CD14-positive monocyte (primary cell): ENCODE data around the gene OR10G3. TPM values are rescaled to one million over a fixed set of nuclear protein-coding genes. Genes with fewer than 3 reads are reported as not detected.
A peak's percentile ranks its signal among the peaks of the same experiment; 100 is the strongest.

Source experiments
- DNase-seq, 3 donors: peaks; one replicate each; pipeline ENCODE4 v3.0.0-alpha.2; 2011 to 2022
- H2AFZ ChIP-seq: 2 replicates; pipeline ENCODE4 v1.6.0; 2012; ENCODE audit warnings: mild to moderate bottlenecking, low read depth, low read length, inconsistent platforms; ENCODE audit not compliant: insufficient read depth, poor library complexity, severe bottlenecking
- H3K27ac ChIP-seq, 2 donors: 1 replicate in 1 of 2; 2 replicates in 1 of 2; pipeline ENCODE4 v1.5.1; 2012 to 2013; ENCODE audit warnings: low read length in 2 of 2, control low read depth in 1 of 2, inconsistent platforms in 1 of 2, low read depth in 1 of 2, mild to moderate bottlenecking in 1 of 2
- H3K27me3 ChIP-seq, 2 donors: one replicate each; pipeline versions ENCODE4 v1.6.0 to v1.6.1; 2011 to 2013; ENCODE audit warnings: low read length in 2 of 2; ENCODE audit not compliant: control insufficient read depth in 2 of 2, insufficient read depth in 2 of 2
- H3K36me3 ChIP-seq, 2 donors: replicated peaks in 1 of 2; 1 replicate in 1 of 2; 2 replicates in 1 of 2; pipeline versions ENCODE4 v1.5.1 to v1.6.1; 2012 to 2013; ENCODE audit warnings: low read length in 2 of 2, control low read depth in 1 of 2, inconsistent platforms in 1 of 2, mild to moderate bottlenecking in 1 of 2; ENCODE audit not compliant: insufficient read depth in 2 of 2, control insufficient read depth in 1 of 2
- H3K4me1 ChIP-seq, 2 donors: 1 replicate in 1 of 2; 2 replicates in 1 of 2; pipeline versions ENCODE4 v1.5.1 to v1.6.1; 2012 to 2013; ENCODE audit warnings: low read length in 2 of 2, control low read depth in 1 of 2, inconsistent platforms in 1 of 2, mild to moderate bottlenecking in 1 of 2, moderate library complexity in 1 of 2; ENCODE audit not compliant: insufficient read depth in 2 of 2, control insufficient read depth in 1 of 2
- H3K4me2 ChIP-seq: replicated peaks from 2 replicates; pipeline ENCODE3; 2012; ENCODE audit warnings: low read length, moderate library complexity, mild to moderate bottlenecking; ENCODE audit not compliant: poor library complexity, severe bottlenecking; ENCODE audit errors: extremely low read depth
- H3K4me3 ChIP-seq, 3 experiments: fragments of 200-600 bp in 1 of 3; sonication (generic) in 1 of 3; replicated peaks in 1 of 3; 1 replicate in 2 of 3; 2 replicates in 1 of 3; pipeline ENCODE4 v1.5.1; 2011 to 2013; ENCODE audit warnings: low read length in 3 of 3, mild to moderate bottlenecking in 3 of 3, control low read depth in 2 of 3, low read depth in 2 of 3, inconsistent platforms in 1 of 3, moderate library complexity in 1 of 3
- H3K79me2 ChIP-seq: 2 replicates; pipeline ENCODE4 v1.6.0; 2012; ENCODE audit warnings: mild to moderate bottlenecking, control low read depth, inconsistent platforms, low read length, moderate library complexity; ENCODE audit not compliant: insufficient read depth
- H3K9ac ChIP-seq: 2 replicates; pipeline ENCODE4 v1.6.0; 2017; ENCODE audit warnings: low read length, mild to moderate bottlenecking; ENCODE audit not compliant: insufficient read depth, poor library complexity, severe bottlenecking
- H3K9me3 ChIP-seq, 2 donors: replicated peaks in 1 of 2; 1 replicate in 1 of 2; 2 replicates in 1 of 2; pipeline versions ENCODE4 v1.5.1 to v1.6.1; 2012 to 2013; ENCODE audit warnings: low read length in 2 of 2, control low read depth in 1 of 2; ENCODE audit not compliant: control insufficient read depth in 1 of 2, insufficient read depth in 1 of 2
- H4K20me1 ChIP-seq: 2 replicates; pipeline ENCODE4 v1.6.0; 2012; ENCODE audit warnings: mild to moderate bottlenecking, low read length, control low read depth, moderate library complexity; ENCODE audit not compliant: insufficient read depth
- H3K27ac Mint-ChIP-seq, 7 donors: one replicate each; pipeline ENCODE4 v1.8.0; 2020; ENCODE audit warnings: mild to moderate bottlenecking in 7 of 7, mixed read lengths in 7 of 7, moderate library complexity in 6 of 7, inconsistent platforms in 2 of 7
- H3K27me3 Mint-ChIP-seq, 3 donors: one replicate each; pipeline ENCODE4 v1.8.0; 2021 to 2022; ENCODE audit warnings: low read depth in 3 of 3, mild to moderate bottlenecking in 3 of 3, mixed read lengths in 3 of 3, moderate library complexity in 3 of 3, inconsistent platforms in 1 of 3
- H3K36me3 Mint-ChIP-seq, 2 donors: one replicate each; pipeline ENCODE4 v1.8.0; 2020; ENCODE audit warnings: mixed read lengths in 2 of 2, inconsistent platforms in 1 of 2, mild to moderate bottlenecking in 1 of 2
- H3K4me1 Mint-ChIP-seq: one replicate; pipeline ENCODE4 v1.8.0; 2020; ENCODE audit warnings: mild to moderate bottlenecking, mixed read lengths
- H3K4me3 Mint-ChIP-seq, 2 donors: one replicate each; pipeline ENCODE4 v1.8.0; 2020; ENCODE audit warnings: mild to moderate bottlenecking in 2 of 2, mixed read lengths in 2 of 2, moderate library complexity in 1 of 2
- H3K9me3 Mint-ChIP-seq, 7 donors: one replicate each; pipeline ENCODE4 v1.8.0; 2020 to 2022; ENCODE audit warnings: mixed read lengths in 7 of 7, mild to moderate bottlenecking in 6 of 7, moderate library complexity in 6 of 7, inconsistent platforms in 2 of 7
- CTCF ChIP-seq: fragments of 200-600 bp; IDR thresholded peaks from one replicate; pipeline ENCODE4 v1.8.0; 2022; ENCODE audit warnings: antibody characterized with exemption, mild to moderate bottlenecking
- WGBS: methylation state at CpG from one replicate; pipeline ENCODE4 v1.1.5; 2013; ENCODE audit warnings: missing lambda C conversion rate; ENCODE audit not compliant: insufficient coverage; 5-methylcytosine and 5-hydroxymethylcytosine counted together
- intact Hi-C, 2 donors: fragments of 100-400 bp; cut with micrococcal nuclease; formaldehyde crosslinking; loops; one replicate each; pipeline versions ENCODE4 v1.15.0 to v1.15.1; 2023
- polyA plus RNA-seq, 3 donors: library from polyadenylated mRNA; depleted of rRNA in 1 of 3; unstranded in 2 of 3; stranded (reverse) in 1 of 3; fragments of 300-500 nt in 2 of 3; fragments of >200 nt in 1 of 3; fragmentation: Illumina TruSeq in 2 of 3; gene quantifications; 1 replicate in 2 of 3; 2 replicates in 1 of 3; pipeline ENCODE4 v1.2.3, GENCODE V29; 2012 to 2021

OR10G3 gene
- polyA plus RNA-seq, 3 donors: not detected

- Histone ChIP-seq H2AFZ (no peak overlapping the region), H4K20me1 (no peaks in the 10 kb centered on the region), H3K4me1 (no peaks in the 10 kb centered on the region), H3K4me3 (no peak overlapping the region), H3K9me3 (peaks cover 0 to under 1% of the 10 kb centered on the region in 2 donors), H3K79me2 (no peaks in the 10 kb centered on the region), H3K4me2 (no peak overlapping the region), H3K27me3 (peaks cover 29 to 30% of the 10 kb centered on the region in 2 donors), H3K36me3 (no peaks in the 10 kb centered on the region), H3K27ac (no peak overlapping the region), H3K9ac (no peak overlapping the region)
- Mint-ChIP-seq H3K4me3 (no peak overlapping the region), H3K36me3 (no peaks in the 10 kb centered on the region), H3K4me1 (peaks cover 5% of the 10 kb centered on the region), H3K27ac (no peak overlapping the region), H3K27me3 (peaks cover 24 to 33% (median 30%) of the 10 kb centered on the region in 3 donors), H3K9me3 (peaks cover 0 to 8% (median 0%) of the 10 kb centered on the region in 7 donors)
- TF ChIP-seq CTCF: no peak
- no peak for DNase-seq
- WGBS: 94% methylated on average over 2 of the region's 9 CpGs
- intact Hi-C loops: no loop called here
Observed at GRCh38 chr14:21541413-21542074, 38.3 kb downstream of the OR10G3 start.

- H3K4me1 ChIP-seq: no peaks in the 10 kb centered on the region
- H3K27ac ChIP-seq: no peak overlapping the region
- no peak overlapping the region for H3K9ac ChIP-seq
- no peak for DNase-seq
- peaks cover 0 to 17% of the 10 kb centered on the region in 2 donors for H3K9me3 ChIP-seq
- no CpG with 5 or more reads among the region's 3 CpGs for WGBS
- no peak overlapping the region for H3K4me3 ChIP-seq
- Mint-ChIP-seq H3K4me1 (peaks cover 14% of the 10 kb centered on the region), H3K4me3 (peak overlapping the region in 1 of 2 donors; percentile 29), H3K27me3 (peaks cover 44 to 53% (median 45%) of the 10 kb centered on the region in 3 donors), H3K36me3 (no peaks in the 10 kb centered on the region), H3K27ac (peak overlapping the region in 1 of 7 donors; percentile 9), H3K9me3 (peaks cover 0 to 7% (median 0%) of the 10 kb centered on the region in 7 donors)
- H3K79me2 ChIP-seq: no peaks in the 10 kb centered on the region
- H2AFZ ChIP-seq: no peak overlapping the region
- TF ChIP-seq CTCF: no peak
- no peaks in the 10 kb centered on the region for H3K36me3 ChIP-seq
- H3K4me2 ChIP-seq: no peak overlapping the region
- H3K27me3 ChIP-seq: peaks cover 51% of the 10 kb centered on the region in 2 donors
- intact Hi-C loops: no loop called here
- no peaks in the 10 kb centered on the region for H4K20me1 ChIP-seq
Observed at GRCh38 chr14:21539189-21539940, 40.5 kb downstream of the OR10G3 start.
